ENCODE data around the gene INPP4B. TPM values are rescaled to one million over a fixed set of nuclear protein-coding genes. Genes with fewer than 3 reads are reported as not detected.

Gene INPP4B
- total RNA-seq, 2 experiments from 2014 or later, result 23.5 to 29.7 TPM

DNA sequence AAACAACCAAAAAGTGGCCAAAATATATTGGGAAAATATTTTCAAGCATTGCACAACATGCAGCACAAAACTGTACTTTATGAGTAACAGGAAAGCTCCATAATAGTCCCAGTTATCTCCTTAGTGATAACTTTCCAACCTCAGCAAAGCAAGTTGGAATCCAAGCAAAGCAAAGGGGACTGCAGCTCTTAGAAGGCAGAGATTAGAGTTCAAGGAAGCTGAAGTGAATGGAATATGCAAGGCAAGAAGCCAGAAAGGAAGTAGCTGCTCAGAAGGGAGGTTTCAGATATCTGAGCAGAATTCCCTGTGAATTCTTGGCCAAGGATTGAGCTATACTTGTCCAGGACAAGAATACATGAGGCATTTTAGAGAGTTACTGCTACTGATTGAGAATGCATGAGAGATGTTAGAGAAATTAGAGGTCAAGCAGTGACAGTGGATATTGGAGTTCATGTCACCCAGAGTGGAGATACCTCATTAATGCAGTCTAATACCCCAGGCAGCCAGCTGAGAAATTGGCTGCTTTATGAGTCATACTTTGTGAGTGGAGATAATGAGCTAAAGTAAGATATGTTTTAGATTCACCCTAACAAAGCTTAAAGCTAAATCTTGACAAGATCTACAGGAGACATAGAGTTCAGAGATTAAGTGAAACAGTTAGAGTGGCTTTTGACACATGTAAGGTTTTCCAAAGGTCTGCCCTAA, 102.8 kb downstream of the INPP4B start:
- H3K27ac Mint-ChIP-seq, result no peak overlapping the region
- no peak overlapping the region for H3K4me3 Mint-ChIP-seq
- CTCF ChIA-PET, result interaction anchor here (0.5 kb wide), 1 partner anchor 99 kb away, joined by 3 read pairs; no protein-coding TSS in a partner anchor
- DNase-seq, result no peak
- no peaks in the 10 kb centered on the region for H3K27me3 Mint-ChIP-seq
- H3K9me3 Mint-ChIP-seq (ENCODE audit: low read depth), result no peaks in the 10 kb centered on the region
- no peaks in the 10 kb centered on the region for H3K4me1 Mint-ChIP-seq
- H3K36me3 Mint-ChIP-seq, result no peaks in the 10 kb centered on the region
- no peak for ATAC-seq

DNA sequence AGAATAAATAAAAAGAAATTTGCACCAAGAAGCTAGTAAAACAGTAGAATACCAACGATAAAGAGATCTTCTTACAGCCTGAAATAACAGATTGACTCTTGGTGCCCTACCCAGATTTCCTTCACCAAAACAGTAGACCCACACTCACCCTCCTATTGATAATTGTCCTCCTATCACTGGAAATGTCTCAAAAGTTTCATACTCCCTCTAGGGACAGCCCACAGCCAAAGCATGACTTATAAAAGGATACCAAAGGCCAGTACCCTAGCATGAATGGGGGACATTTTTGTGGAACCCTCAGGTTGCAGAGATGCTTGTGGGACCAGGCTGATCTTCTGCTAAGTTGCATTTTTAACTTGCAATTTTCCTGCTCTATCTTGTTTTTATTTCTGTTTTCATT, 104.1 kb downstream of the INPP4B start:
- CTCF ChIA-PET, result no interaction called here
- DNase-seq (no peak), ATAC-seq (no peak)
- Mint-ChIP-seq H3K27ac (no peak overlapping the region), H3K9me3 (ENCODE audit: low read depth) (no peaks in the 10 kb centered on the region), H3K27me3 (no peaks in the 10 kb centered on the region), H3K4me3 (no peak overlapping the region), H3K36me3 (no peaks in the 10 kb centered on the region), H3K4me1 (no peaks in the 10 kb centered on the region)

DNA sequence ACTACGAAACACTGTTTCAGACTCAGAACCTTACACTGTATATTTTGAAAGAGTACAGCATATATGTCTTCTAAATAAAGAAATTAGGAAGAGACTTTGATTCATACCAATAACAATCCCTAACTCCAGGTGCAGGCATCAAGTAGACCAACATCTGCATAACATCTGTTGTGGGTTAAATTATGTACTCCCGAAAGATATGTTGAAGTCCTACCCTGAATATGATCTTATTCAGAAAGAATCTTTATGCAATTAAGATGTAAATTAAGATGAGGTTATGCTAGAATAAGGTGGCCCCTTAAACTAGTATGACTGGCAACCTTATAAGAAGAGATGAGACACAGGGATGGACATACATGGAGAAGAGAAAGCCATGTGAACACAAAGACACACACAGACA, 117.9 kb downstream of the INPP4B start:
- Mint-ChIP-seq H3K27me3 (peaks cover 2% of the 10 kb centered on the region), H3K9me3 (ENCODE audit: low read depth) (no peaks in the 10 kb centered on the region), H3K27ac (no peak overlapping the region), H3K4me1 (no peaks in the 10 kb centered on the region), H3K36me3 (no peaks in the 10 kb centered on the region), H3K4me3 (no peak overlapping the region)
- no peak for ATAC-seq
- CTCF ChIA-PET, result no interaction called here
- DNase-seq, result no peak

DNA sequence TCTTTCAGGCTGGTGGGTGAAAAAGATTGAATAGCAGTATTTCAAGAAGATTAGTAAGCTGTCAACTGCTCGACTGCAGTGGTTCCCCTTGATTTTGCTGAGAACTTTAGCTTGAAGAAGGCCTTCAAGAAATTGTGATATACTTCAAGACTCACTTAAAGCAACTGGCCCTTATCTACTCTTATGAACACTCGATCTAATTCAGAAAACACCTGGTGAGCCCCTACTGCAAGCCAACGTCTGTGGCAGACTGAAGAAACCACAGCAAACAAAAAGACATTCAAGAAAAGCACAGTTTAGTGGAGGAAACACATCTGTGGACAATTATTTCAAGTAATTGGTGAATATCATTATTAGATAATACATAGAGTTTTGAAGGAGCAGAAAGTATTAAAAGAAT, 119.0 kb downstream of the INPP4B start:
- Mint-ChIP-seq H3K27ac (no peak overlapping the region), H3K9me3 (ENCODE audit: low read depth) (no peaks in the 10 kb centered on the region), H3K4me3 (no peak overlapping the region), H3K4me1 (no peaks in the 10 kb centered on the region), H3K27me3 (no peaks in the 10 kb centered on the region), H3K36me3 (no peaks in the 10 kb centered on the region)
- no peak for ATAC-seq
- CTCF ChIA-PET, result interaction anchor here (1.3 kb wide), 1 partner anchor 600 kb away, joined by 4 read pairs; no protein-coding TSS in a partner anchor
- DNase-seq, result no peak

DNA sequence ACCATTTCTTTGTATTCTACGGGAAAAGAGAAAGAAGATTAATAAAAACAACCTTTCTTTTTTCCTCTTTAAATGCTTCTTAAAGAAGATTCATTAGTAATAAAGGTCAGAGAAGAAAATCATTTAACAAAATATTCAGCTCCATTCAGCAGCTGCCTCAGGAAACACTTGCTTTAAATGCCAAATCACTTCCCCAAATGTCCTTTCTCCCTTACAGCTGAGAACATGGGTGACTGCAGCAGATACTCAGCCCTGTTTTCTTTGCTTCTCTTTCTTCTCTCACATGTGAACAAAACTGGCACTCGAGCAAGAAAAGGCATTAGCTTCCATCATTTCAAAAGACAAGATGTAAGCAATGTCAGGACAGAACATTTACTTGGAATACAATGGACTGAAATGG, 120.2 kb downstream of the INPP4B start:
- DNase-seq (no peak), ATAC-seq (no peak)
- Mint-ChIP-seq H3K27me3 (no peaks in the 10 kb centered on the region), H3K9me3 (ENCODE audit: low read depth) (no peaks in the 10 kb centered on the region), H3K4me3 (no peak overlapping the region), H3K36me3 (no peaks in the 10 kb centered on the region), H3K27ac (no peak overlapping the region), H3K4me1 (no peaks in the 10 kb centered on the region)
- CTCF ChIA-PET, result interaction anchor here (1.3 kb wide), 1 partner anchor 599 kb away, joined by 4 read pairs; no protein-coding TSS in a partner anchor

DNA sequence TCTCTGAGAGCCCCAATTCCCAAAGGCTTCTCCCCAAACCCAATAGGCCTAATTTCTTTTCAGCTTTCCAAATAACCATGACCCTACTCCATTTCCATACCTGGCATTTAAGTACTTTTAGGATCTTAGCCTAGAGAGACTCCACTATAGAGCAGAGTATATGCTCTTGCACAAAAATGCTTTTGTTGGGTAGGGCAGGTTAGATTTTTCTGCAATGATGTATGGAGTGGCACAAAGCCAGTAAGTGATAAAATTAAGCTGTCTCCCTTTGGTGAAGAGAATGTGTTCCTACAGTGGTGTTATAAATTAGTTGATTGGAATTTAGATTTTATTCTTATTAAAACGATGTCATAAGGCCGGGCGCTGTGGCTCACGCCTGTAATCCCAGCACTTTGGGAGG, 124.9 kb downstream of the INPP4B start:
- Mint-ChIP-seq H3K36me3 (no peaks in the 10 kb centered on the region), H3K4me3 (no peak overlapping the region), H3K27ac (no peak overlapping the region), H3K9me3 (ENCODE audit: low read depth) (no peaks in the 10 kb centered on the region), H3K27me3 (no peaks in the 10 kb centered on the region), H3K4me1 (no peaks in the 10 kb centered on the region)
- DNase-seq (no peak), ATAC-seq (no peak)
- CTCF ChIA-PET, result no interaction called here

DNA sequence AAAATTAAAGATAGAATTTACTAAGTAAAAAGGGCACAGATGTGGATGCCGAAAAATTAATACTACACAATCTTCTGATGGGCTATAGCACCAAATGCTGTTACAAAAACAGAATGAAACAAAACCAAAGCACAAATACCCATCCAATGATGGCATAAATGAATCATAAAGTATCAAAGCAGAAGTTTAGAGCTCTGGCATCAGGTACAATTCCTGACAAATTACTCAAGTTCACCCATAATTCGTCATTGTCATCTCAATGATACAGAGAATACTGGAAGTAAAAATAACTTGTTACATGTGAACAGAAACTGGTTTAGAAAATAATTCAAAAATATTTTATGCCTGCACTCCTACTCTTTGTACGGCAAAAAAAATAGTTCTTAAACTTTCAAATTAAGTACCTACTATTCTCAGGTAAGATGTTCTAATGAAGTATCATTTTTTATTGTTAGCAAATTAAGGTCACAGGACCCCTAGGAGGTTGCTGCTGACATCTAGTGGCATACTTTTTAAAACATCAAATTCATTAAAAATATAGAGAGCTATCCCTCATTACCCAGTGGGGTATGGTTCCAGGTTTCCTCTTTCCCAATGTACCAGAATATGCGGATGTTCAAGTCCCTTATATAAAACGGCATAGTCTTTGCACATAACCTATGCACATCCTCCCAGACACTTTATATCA, 126.1 kb downstream of the INPP4B start:
- CTCF ChIA-PET, result interaction anchor here (1.0 kb wide), 1 partner anchor 368 kb away, joined by 5 read pairs; no protein-coding TSS in a partner anchor
- no peak for DNase-seq
- Mint-ChIP-seq H3K4me1 (no peaks in the 10 kb centered on the region), H3K27ac (no peak overlapping the region), H3K4me3 (no peak overlapping the region), H3K9me3 (ENCODE audit: low read depth) (no peaks in the 10 kb centered on the region), H3K36me3 (no peaks in the 10 kb centered on the region), H3K27me3 (no peaks in the 10 kb centered on the region)
- ATAC-seq, result no peak

DNA sequence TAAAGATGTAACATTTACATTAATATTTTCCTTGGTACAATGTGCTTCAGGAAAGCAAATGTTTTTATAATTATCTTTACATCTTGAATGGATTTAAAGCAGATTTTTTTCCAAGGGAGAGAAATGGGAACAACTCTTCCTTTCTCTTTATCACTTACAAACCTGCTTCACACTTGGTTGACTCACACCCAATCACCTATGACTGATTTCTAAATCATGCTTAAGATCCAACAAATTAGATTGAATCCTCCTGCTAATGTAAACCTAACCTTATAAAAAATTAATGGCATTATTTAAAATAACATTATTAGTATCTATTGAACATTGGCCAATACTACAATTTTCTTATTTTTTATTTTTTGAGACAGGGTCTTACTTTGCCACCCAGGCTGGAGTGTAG, 127.1 kb downstream of the INPP4B start:
- Mint-ChIP-seq H3K36me3 (peaks cover 1% of the 10 kb centered on the region), H3K27ac (no peak overlapping the region), H3K9me3 (ENCODE audit: low read depth) (no peaks in the 10 kb centered on the region), H3K4me1 (no peaks in the 10 kb centered on the region), H3K4me3 (no peak overlapping the region), H3K27me3 (no peaks in the 10 kb centered on the region)
- CTCF ChIA-PET, result no interaction called here
- no peak for DNase-seq
- ATAC-seq, result no peak

DNA sequence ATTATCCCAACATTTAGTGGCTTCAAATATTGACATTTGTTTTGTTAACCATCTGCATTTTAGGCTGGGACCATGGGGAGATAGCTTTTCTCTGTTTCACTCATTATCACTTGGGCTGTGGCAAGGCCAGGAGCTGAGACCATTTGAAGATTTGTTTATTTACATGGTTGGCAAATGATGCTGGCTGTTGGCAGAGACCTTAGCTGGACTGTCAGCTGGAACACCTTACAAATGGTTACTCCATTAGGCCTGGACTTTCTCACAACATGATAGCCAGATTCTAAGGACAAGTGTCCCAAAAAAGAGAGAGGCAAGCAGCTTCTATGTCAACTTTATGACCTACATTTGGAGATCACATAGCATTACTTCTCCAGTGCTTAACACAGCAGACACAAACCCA, 130.4 kb downstream of the INPP4B start:
- peaks cover 2% of the 10 kb centered on the region for H3K9me3 Mint-ChIP-seq (ENCODE audit: low read depth)
- no peak overlapping the region for H3K4me3 Mint-ChIP-seq
- H3K27me3 Mint-ChIP-seq, result no peaks in the 10 kb centered on the region
- no peak overlapping the region for H3K27ac Mint-ChIP-seq
- ATAC-seq, result no peak
- H3K36me3 Mint-ChIP-seq, result peaks cover 1% of the 10 kb centered on the region
- peaks cover 10% of the 10 kb centered on the region for H3K4me1 Mint-ChIP-seq
- DNase-seq, result no peak
- CTCF ChIA-PET, result interaction anchor here (1.1 kb wide), 1 partner anchor 9 kb away, joined by 3 read pairs; no protein-coding TSS in a partner anchor

DNA sequence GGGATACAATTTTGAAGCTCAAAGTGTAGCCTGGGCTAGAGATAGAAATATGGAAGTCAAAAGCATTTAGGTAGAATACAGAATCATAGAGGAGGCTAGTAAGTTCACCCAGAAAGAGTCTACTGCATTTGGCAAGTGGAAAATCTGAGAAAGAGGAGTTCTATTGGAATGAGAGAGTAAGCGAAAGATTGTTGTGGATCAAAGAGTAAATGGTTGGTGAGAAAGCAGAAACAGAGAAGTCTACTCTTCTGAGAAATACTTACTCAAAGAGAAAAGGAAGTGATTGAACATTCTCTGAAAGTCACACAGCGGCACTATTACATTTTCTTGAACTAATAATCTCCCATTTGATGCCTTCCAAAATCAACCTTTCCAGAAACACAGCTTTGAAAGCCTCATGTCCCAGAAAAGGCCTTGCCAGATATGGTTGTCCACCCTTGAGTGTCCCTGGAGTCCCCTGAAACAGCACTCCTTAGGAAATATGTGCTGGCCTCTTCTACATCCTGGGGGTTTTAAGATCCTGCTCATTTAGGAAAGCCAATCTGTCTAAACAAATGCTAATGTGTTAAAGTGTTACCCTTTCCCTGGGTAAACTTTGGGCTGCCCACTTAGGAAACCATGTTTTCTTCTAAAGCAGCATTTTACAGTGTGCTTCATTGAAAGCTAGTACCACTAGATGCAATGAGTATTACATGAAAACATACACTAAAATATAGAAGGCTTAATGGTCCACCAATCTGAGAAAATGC, 132.6 kb downstream of the INPP4B start:
- ATAC-seq, result no peak
- no peak overlapping the region for H3K4me3 Mint-ChIP-seq
- H3K27ac Mint-ChIP-seq, result peak overlapping the region; percentile 25
- H3K9me3 Mint-ChIP-seq (ENCODE audit: low read depth), result peaks cover 2% of the 10 kb centered on the region
- no peaks in the 10 kb centered on the region for H3K27me3 Mint-ChIP-seq
- peaks cover 10% of the 10 kb centered on the region for H3K4me1 Mint-ChIP-seq
- CTCF ChIA-PET, result no interaction called here
- H3K36me3 Mint-ChIP-seq, result peaks cover 1% of the 10 kb centered on the region
- no peak for DNase-seq

DNA sequence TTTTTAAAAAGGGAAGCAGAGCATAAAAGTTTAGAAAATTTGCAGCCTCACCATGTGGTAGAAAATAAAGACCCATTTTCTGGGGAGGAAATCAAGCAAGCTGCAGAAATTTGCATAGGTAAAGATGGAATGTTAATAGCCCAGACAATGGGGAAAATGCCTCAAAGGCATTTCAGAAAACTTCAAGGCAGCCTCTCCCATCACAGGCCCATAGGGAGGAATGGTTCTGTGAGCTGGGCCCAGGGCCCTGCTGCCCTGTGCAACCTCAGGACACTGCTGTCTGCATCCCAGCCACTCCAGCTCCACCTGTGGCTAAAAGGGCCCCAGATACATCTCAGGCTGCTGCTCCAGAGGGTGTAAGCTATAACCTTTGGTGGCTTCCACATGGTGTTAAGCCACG, 137.9 kb downstream of the INPP4B start:
- Mint-ChIP-seq H3K36me3 (peaks cover 6% of the 10 kb centered on the region), H3K4me1 (peaks cover 6% of the 10 kb centered on the region), H3K27ac (no peak overlapping the region), H3K27me3 (no peaks in the 10 kb centered on the region), H3K9me3 (ENCODE audit: low read depth) (peaks cover 2% of the 10 kb centered on the region), H3K4me3 (no peak overlapping the region)
- CTCF ChIA-PET, result no interaction called here
- DNase-seq (no peak), ATAC-seq (no peak)

DNA sequence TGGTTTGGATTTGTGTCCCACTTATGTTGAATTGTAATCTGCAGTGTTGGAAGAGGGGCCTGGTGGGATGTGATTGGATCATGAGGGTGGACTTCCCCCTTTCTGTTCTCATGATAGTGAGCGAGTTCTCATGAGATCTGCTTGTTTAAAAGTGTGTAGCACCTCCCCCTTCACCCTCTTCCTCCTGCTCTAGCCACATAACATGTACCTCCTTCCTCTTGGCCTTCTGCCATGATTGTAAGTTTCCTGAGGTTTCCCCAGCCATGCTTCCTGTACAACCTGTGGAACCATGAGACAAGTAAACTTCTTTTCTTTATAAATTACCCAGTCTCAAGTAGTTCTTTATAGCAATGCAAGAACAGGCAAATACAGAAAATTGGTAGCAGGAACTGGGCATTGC, 138.7 kb downstream of the INPP4B start:
- H3K9me3 Mint-ChIP-seq (ENCODE audit: low read depth), result peaks cover 2% of the 10 kb centered on the region
- no peak overlapping the region for H3K27ac Mint-ChIP-seq
- peaks cover 6% of the 10 kb centered on the region for H3K36me3 Mint-ChIP-seq
- CTCF ChIA-PET, result no interaction called here
- H3K4me3 Mint-ChIP-seq, result no peak overlapping the region
- no peak for ATAC-seq
- H3K27me3 Mint-ChIP-seq, result no peaks in the 10 kb centered on the region
- peaks cover 4% of the 10 kb centered on the region for H3K4me1 Mint-ChIP-seq
- DNase-seq, result no peak

DNA sequence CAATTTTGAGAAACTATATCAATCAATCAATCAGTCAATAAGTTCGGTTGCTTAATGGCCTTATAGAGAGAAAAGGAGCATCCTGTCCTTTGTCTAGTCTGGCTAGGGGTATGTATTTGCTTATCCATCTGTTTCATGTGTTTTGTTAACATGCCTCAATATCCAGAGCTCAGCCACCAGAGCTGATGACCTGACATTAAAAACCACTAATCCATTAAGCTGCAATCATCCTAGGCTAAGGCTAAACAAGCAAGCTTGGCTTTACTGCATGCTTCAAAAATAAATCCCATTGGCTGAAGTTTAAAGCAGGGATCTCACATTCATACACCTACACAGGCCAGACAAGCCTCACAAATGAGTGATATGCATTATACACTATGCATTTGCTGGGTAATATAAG, 139.7 kb downstream of the INPP4B start:
- ATAC-seq, result no peak

DNA sequence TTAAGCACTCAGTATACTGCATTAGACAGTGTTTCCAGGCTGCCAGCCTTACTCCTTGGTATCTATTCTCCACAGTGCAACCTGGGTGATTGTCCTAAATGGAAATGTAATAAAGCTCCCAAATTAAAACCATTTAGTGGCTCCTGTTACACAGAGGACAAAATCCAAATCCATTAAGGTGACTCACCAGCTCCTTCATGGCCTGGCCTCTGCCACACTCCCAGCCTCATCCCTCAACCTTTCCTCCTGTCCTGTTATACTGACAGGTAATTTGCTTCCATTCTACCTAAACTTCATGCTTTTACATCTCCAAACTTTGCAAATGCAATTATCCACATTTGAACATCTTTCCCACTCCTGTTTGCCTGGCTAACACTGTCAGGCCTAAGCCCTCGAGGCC, 140.3 kb downstream of the INPP4B start:
- no peaks in the 10 kb centered on the region for H3K9me3 Mint-ChIP-seq (ENCODE audit: low read depth)
- H3K27ac Mint-ChIP-seq, result no peak overlapping the region
- H3K36me3 Mint-ChIP-seq, result peaks cover 6% of the 10 kb centered on the region
- ATAC-seq (no peak), DNase-seq (no peak)
- no peaks in the 10 kb centered on the region for H3K27me3 Mint-ChIP-seq
- CTCF ChIA-PET, result no interaction called here
- peaks cover 5% of the 10 kb centered on the region for H3K4me1 Mint-ChIP-seq
- H3K4me3 Mint-ChIP-seq, result no peak overlapping the region

More for the DNA sequence above, 139.7 kb downstream of the INPP4B start:
- CTCF ChIA-PET, result no interaction called here
- Mint-ChIP-seq H3K27me3 (no peaks in the 10 kb centered on the region), H3K4me3 (no peak overlapping the region), H3K27ac (no peak overlapping the region), H3K36me3 (peaks cover 6% of the 10 kb centered on the region), H3K9me3 (ENCODE audit: low read depth) (no peaks in the 10 kb centered on the region), H3K4me1 (peaks cover 4% of the 10 kb centered on the region)
- no peak for DNase-seq

Data from activated CD8-positive, alpha-beta memory T cell treated with anti-CD3 and anti-CD28 coated beads, Interleukin-2, amount 10 ng/mL, durations not matched to agents 7 days and 5 days (primary cell).